MCF 10A (cell line): ENCODE measurements around the gene ASCC3. TPM values are rescaled to one million over a fixed set of nuclear protein-coding genes. Genes with fewer than 3 reads are reported as not detected.

ENCODE experiments used
- BruUV-seq: library from RNA; stranded (reverse); fragments of 400-500 nt; replicated peaks from 2 replicates; lab custom pipeline; 2021; lab: Mats Ljungman, UMichigan
- CTCF ChIA-PET: fragments of 300-600 bp; sonication (Branson Sonifier 250); formaldehyde crosslinking; extraction: SDS; loops from one replicate; lab custom pipeline; 2021; ENCODE audit warnings: antibody characterized with exemption, inconsistent platforms; lab: Yijun Ruan, JAX
- POLR2A ChIA-PET: fragments of 300-600, 350-650 bp; sonication (Branson Sonifier 250); formaldehyde crosslinking; extraction: SDS; loops from one replicate; lab custom pipeline; 2020; ENCODE audit warnings: antibody characterized with exemption, inconsistent platforms; lab: Yijun Ruan, JAX
- DNase-seq: peaks from one replicate; pipeline ENCODE4 v3.0.0-alpha.2; 2018; ENCODE audit not compliant: unreplicated experiment
- H3K27ac Mint-ChIP-seq: one replicate; pipeline ENCODE4 v1.8.0; 2022; ENCODE audit warnings: mild to moderate bottlenecking, low read depth, mixed read lengths; ENCODE audit not compliant: unreplicated experiment
- H3K27me3 Mint-ChIP-seq: one replicate; pipeline ENCODE4 v1.8.0; 2022; ENCODE audit warnings: mixed read lengths; ENCODE audit not compliant: insufficient read depth, unreplicated experiment
- H3K36me3 Mint-ChIP-seq: one replicate; pipeline ENCODE4 v1.8.0; 2022; ENCODE audit warnings: mild to moderate bottlenecking, moderate library complexity, mixed read lengths; ENCODE audit not compliant: insufficient read depth, unreplicated experiment
- H3K4me1 Mint-ChIP-seq: one replicate; pipeline ENCODE4 v1.8.0; 2022; ENCODE audit warnings: mixed read lengths; ENCODE audit not compliant: insufficient read depth, unreplicated experiment
- H3K4me3 Mint-ChIP-seq: one replicate; pipeline ENCODE4 v1.8.0; 2022; ENCODE audit warnings: mild to moderate bottlenecking, moderate library complexity, mixed read lengths; ENCODE audit not compliant: unreplicated experiment
- H3K9me3 Mint-ChIP-seq: one replicate; pipeline ENCODE4 v1.8.0; 2022; ENCODE audit warnings: mixed read lengths; ENCODE audit not compliant: unreplicated experiment
- intact Hi-C: fragments of 100-400 bp; cut with micrococcal nuclease; formaldehyde crosslinking; loops from 2 replicates; pipeline ENCODE4 v1.14.1; 2022
- total RNA-seq: library from RNA; stranded (reverse); gene quantifications from 2 replicates; pipeline ENCODE4 v1.2.3, GENCODE V29; 2022
- TF ChIP-seq, protein P1 (sequence below): fragments of 200-600 bp; IDR thresholded peaks from one replicate; pipeline ENCODE4 v1.8.0; 2022; ENCODE audit warnings: antibody characterized with exemption, mild to moderate bottlenecking; ENCODE audit not compliant: unreplicated experiment

ASCC3 gene
- total RNA-seq, 1 experiment from 2014 or later: 85.0 TPM

DNA sequence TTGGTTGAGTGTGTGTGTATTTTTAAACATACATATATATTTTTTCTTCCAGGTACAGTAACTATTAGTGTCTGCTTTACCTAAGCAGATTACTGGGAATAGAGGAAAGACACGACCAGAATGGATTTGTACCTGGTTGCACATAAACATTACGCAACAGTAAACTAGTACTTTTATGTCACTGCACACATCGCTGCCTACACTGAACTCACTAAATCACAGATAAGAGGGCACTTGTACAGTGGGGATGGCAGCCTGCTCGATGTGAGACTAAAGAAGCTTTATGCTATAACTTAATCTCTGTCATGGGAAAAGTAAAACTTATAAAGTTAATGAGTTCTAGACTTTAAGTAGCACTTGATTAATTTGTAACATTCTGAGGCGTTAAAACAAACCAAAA, 326.9 kb downstream of the ASCC3 start:
- Mint-ChIP-seq H3K4me1 (no peaks in the 10 kb centered on the region), H3K9me3 (peaks cover 7% of the 10 kb centered on the region), H3K27ac (no peak overlapping the region), H3K27me3 (no peaks in the 10 kb centered on the region), H3K36me3 (peaks cover 23% of the 10 kb centered on the region), H3K4me3 (no peak overlapping the region)
- CTCF ChIA-PET: no interaction called here
- BruUV-seq: no TSS peak
- intact Hi-C loops: no loop called here
- DNase-seq: peak; percentile 18
- TF ChIP-seq, protein P1, sequence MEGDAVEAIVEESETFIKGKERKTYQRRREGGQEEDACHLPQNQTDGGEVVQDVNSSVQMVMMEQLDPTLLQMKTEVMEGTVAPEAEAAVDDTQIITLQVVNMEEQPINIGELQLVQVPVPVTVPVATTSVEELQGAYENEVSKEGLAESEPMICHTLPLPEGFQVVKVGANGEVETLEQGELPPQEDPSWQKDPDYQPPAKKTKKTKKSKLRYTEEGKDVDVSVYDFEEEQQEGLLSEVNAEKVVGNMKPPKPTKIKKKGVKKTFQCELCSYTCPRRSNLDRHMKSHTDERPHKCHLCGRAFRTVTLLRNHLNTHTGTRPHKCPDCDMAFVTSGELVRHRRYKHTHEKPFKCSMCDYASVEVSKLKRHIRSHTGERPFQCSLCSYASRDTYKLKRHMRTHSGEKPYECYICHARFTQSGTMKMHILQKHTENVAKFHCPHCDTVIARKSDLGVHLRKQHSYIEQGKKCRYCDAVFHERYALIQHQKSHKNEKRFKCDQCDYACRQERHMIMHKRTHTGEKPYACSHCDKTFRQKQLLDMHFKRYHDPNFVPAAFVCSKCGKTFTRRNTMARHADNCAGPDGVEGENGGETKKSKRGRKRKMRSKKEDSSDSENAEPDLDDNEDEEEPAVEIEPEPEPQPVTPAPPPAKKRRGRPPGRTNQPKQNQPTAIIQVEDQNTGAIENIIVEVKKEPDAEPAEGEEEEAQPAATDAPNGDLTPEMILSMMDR: no peak
- POLR2A ChIA-PET: interaction anchor here (0.7 to 1.3 kb wide), 2 partner anchors 10 to 322 kb away, joined by 3 read pairs; no protein-coding TSS in a partner anchor

DNA sequence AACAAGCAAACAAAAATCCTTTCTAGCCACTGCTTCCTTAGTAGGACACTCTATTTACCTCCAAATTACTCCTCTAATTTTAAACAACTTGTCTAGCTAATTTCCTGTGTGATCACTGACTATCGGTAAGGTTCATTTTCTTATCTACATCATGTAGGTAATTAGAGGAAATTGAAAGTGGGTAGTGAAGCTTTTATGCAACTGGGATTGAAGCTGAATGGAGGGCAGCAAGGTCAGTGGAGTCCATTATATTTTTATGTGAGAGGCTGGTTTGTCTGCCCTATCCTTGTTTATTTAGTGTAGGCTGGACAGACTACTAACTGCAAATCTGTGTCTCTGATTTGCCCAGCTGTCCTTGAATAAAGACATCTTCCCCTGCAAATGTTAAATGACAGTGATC, 327.9 kb downstream of the ASCC3 start:
- ChIA-PET CTCF (interaction anchor here (0.5 kb wide), 1 partner anchor 18 kb away, joined by 3 read pairs; no protein-coding TSS in a partner anchor), POLR2A (interaction anchor here (0.6 to 1.3 kb wide), 3 partner anchors 8 to 18 kb away, joined by 3 to 5 read pairs (median 3); no protein-coding TSS in a partner anchor)
- H3K9me3 Mint-ChIP-seq: peaks cover 7% of the 10 kb centered on the region
- no TSS peak for BruUV-seq
- no peak overlapping the region for H3K4me3 Mint-ChIP-seq
- no peaks in the 10 kb centered on the region for H3K27me3 Mint-ChIP-seq
- no peak for DNase-seq
- H3K36me3 Mint-ChIP-seq: peaks cover 27% of the 10 kb centered on the region
- intact Hi-C loops: no loop called here
- H3K27ac Mint-ChIP-seq: no peak overlapping the region
- H3K4me1 Mint-ChIP-seq: no peaks in the 10 kb centered on the region
- TF ChIP-seq, protein P1: no peak

DNA sequence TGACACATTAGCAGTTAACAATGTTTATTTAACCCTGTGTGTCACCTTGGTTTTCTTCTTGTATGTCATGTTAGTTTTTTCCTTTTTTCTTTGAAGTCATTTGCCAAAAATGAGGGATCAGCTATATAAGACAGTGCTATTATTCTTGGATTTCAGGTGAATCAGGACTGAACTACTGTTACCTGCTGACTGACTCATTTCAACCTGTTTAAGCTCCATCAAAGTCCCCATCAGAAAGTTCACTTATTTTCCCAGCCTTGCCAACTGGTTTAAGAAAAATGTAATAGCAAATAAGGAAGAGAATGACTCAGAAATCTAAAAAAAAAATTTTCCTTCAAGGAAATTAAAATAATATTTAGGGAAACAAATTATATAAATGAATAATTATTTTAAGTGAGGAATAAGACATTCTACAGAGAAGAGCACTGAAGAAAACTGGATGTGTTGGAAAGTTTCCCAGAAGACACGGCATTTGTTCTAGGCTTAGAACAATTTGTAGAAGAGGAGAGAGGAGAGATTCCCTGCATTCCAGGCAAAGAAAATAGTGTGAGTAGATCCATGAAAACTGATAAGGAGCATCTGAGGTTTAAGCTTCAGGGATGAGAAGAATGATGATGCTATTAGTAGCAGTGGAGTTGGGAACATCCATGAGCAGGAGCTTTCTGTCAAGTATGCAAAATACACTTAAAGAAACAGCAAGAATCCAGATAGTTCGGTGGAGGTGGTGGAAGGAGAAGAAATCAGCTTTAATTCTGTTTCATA, 331.5 kb downstream of the ASCC3 start:
- CTCF ChIA-PET: interaction anchor here (0.6 to 1.1 kb wide), 2 partner anchors 49 to 432 kb away, joined by 4 to 5 read pairs; no protein-coding TSS in a partner anchor

DNA sequence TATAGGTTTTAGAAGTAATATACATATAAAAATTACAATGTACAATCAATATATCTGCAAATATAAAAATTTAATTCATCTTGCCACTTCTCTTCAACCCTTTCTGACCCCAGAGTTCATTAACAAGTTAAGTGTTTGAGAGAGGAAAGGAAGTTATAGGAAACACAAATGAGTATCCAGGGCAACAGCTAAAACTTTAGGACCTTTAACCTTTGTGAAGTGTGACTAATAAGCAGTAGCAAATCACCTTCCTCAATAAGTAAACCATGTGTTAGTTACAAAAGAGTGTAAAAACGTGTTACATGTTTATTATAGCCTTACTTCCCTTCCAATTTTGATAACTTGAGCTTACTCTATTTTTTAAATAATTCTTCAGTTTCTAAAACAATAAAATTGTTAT, 343.0 kb downstream of the ASCC3 start:
- Mint-ChIP-seq H3K9me3 (peaks cover 6% of the 10 kb centered on the region), H3K27ac (no peak overlapping the region), H3K4me3 (no peak overlapping the region), H3K4me1 (no peaks in the 10 kb centered on the region), H3K27me3 (no peaks in the 10 kb centered on the region), H3K36me3 (peaks cover 28% of the 10 kb centered on the region)
- no TSS peak for BruUV-seq
- TF ChIP-seq, protein P1: no peak
- ChIA-PET CTCF (no interaction called here), POLR2A (no interaction called here)
- DNase-seq: no peak
- intact Hi-C loops: no loop called here

More for the DNA sequence above, 331.5 kb downstream of the ASCC3 start:
- TF ChIP-seq, protein P1: no peak
- POLR2A ChIA-PET: interaction anchor here (0.8 kb wide), 1 partner anchor 18 kb away, joined by 3 read pairs; no protein-coding TSS in a partner anchor
- intact Hi-C loops: no loop called here
- Mint-ChIP-seq H3K4me1 (no peaks in the 10 kb centered on the region), H3K4me3 (no peak overlapping the region), H3K27me3 (no peaks in the 10 kb centered on the region), H3K9me3 (no peaks in the 10 kb centered on the region), H3K36me3 (peaks cover 14% of the 10 kb centered on the region), H3K27ac (no peak overlapping the region)
- no TSS peak for BruUV-seq
- DNase-seq: no peak
